H1 (cell line): Measurements from ENCODE around the gene UPF3A. TPM values are rescaled to one million over a fixed set of nuclear protein-coding genes. Genes with fewer than 3 reads are reported as not detected.
A peak's percentile ranks its signal among the peaks of the same experiment; 100 is the strongest.

Experiments
- CTCF ChIA-PET: fragments of 300-600 bp; sonication (Branson Sonifier 250); formaldehyde crosslinking; loops from one replicate; lab custom pipeline; 2021; ENCODE audit not compliant: partially characterized antibody; lab: Charles Lee
- POLR2A ChIA-PET: fragments of 300-600 bp; sonication (Branson Sonifier 250); formaldehyde crosslinking; loops from one replicate; lab custom pipeline; 2021; ENCODE audit warnings: inconsistent platforms; ENCODE audit not compliant: partially characterized antibody; lab: Charles Lee
- DNase-seq, 2 experiments: peaks; one replicate each; pipeline versions ENCODE4 v3.0.0 to v3.0.0-alpha.2; 2010 to 2022; ENCODE audit warnings: low spot score in 2 of 2, low read depth in 1 of 2, mixed read lengths in 1 of 2
- FAIRE-seq: peaks from 2 replicates; lab custom pipeline; 2011; peaks lifted over from hg19 to GRCh38; lab: Jason Lieb, UNC
- H2AFZ ChIP-seq: 2 replicates; pipeline ENCODE4 v1.8.1; 2012; ENCODE audit warnings: low read length, inconsistent platforms
- H2AK5ac ChIP-seq: 2 replicates; pipeline ENCODE4 v1.6.1; 2013; ENCODE audit warnings: low read depth, low read length
- H2BK120ac ChIP-seq: replicated peaks from 2 replicates; pipeline ENCODE3; 2013; ENCODE audit warnings: low read depth, low read length, inconsistent platforms
- H2BK12ac ChIP-seq: 2 replicates; pipeline ENCODE4 v1.6.1; 2013; ENCODE audit warnings: low read depth, low read length
- H2BK15ac ChIP-seq: 2 replicates; pipeline ENCODE4 v1.6.1; 2013; ENCODE audit warnings: low read length
- H2BK20ac ChIP-seq: 2 replicates; pipeline ENCODE4 v1.6.1; 2013; ENCODE audit warnings: low read length
- H2BK5ac ChIP-seq: 2 replicates; pipeline ENCODE4 v1.6.1; 2013; ENCODE audit warnings: low read depth, low read length
- H3K14ac ChIP-seq: 2 replicates; pipeline ENCODE4 v1.6.1; 2013; ENCODE audit warnings: inconsistent platforms; ENCODE audit not compliant: insufficient read length
- H3K18ac ChIP-seq: 2 replicates; pipeline ENCODE4 v1.6.1; 2013; ENCODE audit warnings: low read length; ENCODE audit errors: extremely low read depth
- H3K23ac ChIP-seq: 2 replicates; pipeline ENCODE4 v1.6.1; 2013; ENCODE audit warnings: inconsistent platforms; ENCODE audit not compliant: insufficient read length
- H3K23me2 ChIP-seq: 2 replicates; pipeline ENCODE4 v1.6.1; 2013; ENCODE audit warnings: low read depth, low read length
- H3K27ac ChIP-seq: 2 replicates; pipeline ENCODE4 v1.6.1; 2011; ENCODE audit warnings: low read depth, low read length, inconsistent platforms
- H3K27me3 ChIP-seq, 4 experiments: replicated peaks in 1 of 4; 1 replicate in 1 of 4; 2 replicates in 3 of 4; pipeline versions ENCODE4 v1.6.1 to v1.8.1; 2011 to 2013; ENCODE audit warnings: low read length in 3 of 4, mild to moderate bottlenecking in 3 of 4, inconsistent platforms in 2 of 4, mixed read lengths in 2 of 4, moderate library complexity in 1 of 4; ENCODE audit not compliant: control insufficient read depth in 3 of 4, insufficient read depth in 3 of 4; ENCODE audit errors: extremely low read depth in 1 of 4
- H3K36me3 ChIP-seq, 4 experiments: 2 replicates each; pipeline versions ENCODE4 v1.6.1 to v1.8.1; 2011 to 2013; ENCODE audit warnings: mild to moderate bottlenecking in 4 of 4, low read length in 3 of 4, moderate library complexity in 2 of 4, control low read depth in 1 of 4, inconsistent platforms in 1 of 4; ENCODE audit not compliant: insufficient read depth in 4 of 4, control insufficient read depth in 2 of 4
- H3K4ac ChIP-seq: replicated peaks from 2 replicates; pipeline ENCODE3; 2013; ENCODE audit warnings: low read length, low read depth, mixed read lengths, inconsistent platforms; ENCODE audit not compliant: insufficient read length
- H3K4me1 ChIP-seq, 4 experiments: replicated peaks in 1 of 4; 1 replicate in 1 of 4; 2 replicates in 3 of 4; pipeline versions ENCODE4 v1.6.1 to v1.8.1; 2011 to 2013; ENCODE audit warnings: low read length in 3 of 4, inconsistent platforms in 2 of 4, mixed read lengths in 1 of 4; ENCODE audit not compliant: insufficient read depth in 4 of 4, control insufficient read depth in 3 of 4
- H3K4me2 ChIP-seq, 2 experiments: 2 replicates each; pipeline versions ENCODE4 v1.6.1 to v1.8.1; 2011 to 2013; ENCODE audit warnings: low read depth in 2 of 2, low read length in 2 of 2, control low read depth in 1 of 2, inconsistent platforms in 1 of 2, mild to moderate bottlenecking in 1 of 2; ENCODE audit not compliant: insufficient read depth in 1 of 2
- H3K4me3 ChIP-seq, 4 experiments: fragments of 200-600, 300-600 bp in 1 of 4; sonication (generic), shearing (Covaris generic), sonication (Bioruptor Twin) in 1 of 4; 2 replicates each; pipeline versions ENCODE4 v1.5.1 to v1.8.1; 2011 to 2016; ENCODE audit warnings: low read length in 4 of 4, low read depth in 3 of 4, control low read depth in 2 of 4, inconsistent platforms in 2 of 4, mild to moderate bottlenecking in 2 of 4, mixed read lengths in 1 of 4, moderate library complexity in 1 of 4; ENCODE audit not compliant: insufficient read depth in 2 of 4; ENCODE audit errors: extremely low read depth in 1 of 4
- H3K56ac ChIP-seq: replicated peaks from 2 replicates; pipeline ENCODE3; 2013; ENCODE audit warnings: low read depth, mild to moderate bottlenecking, mixed read lengths, low read length, inconsistent platforms; ENCODE audit not compliant: insufficient read length
- H3K79me1 ChIP-seq: 2 replicates; pipeline ENCODE4 v1.6.1; 2013; ENCODE audit warnings: low read depth, low read length, control low read depth
- H3K79me2 ChIP-seq, 2 experiments: 2 replicates each; pipeline versions ENCODE4 v1.6.1 to v1.8.1; 2012 to 2013; ENCODE audit warnings: low read length in 2 of 2, mild to moderate bottlenecking in 2 of 2, inconsistent platforms in 1 of 2; ENCODE audit not compliant: insufficient read depth in 2 of 2, control insufficient read depth in 1 of 2
- H3K9ac ChIP-seq, 4 experiments: replicated peaks in 1 of 4; 1 replicate in 1 of 4; 2 replicates in 3 of 4; pipeline versions ENCODE4 v1.6.1 to v1.8.1; 2011 to 2013; ENCODE audit warnings: low read depth in 3 of 4, low read length in 3 of 4, control low read depth in 2 of 4, mild to moderate bottlenecking in 2 of 4, moderate library complexity in 2 of 4, inconsistent platforms in 1 of 4; ENCODE audit errors: extremely low read depth in 1 of 4
- H3K9me3 ChIP-seq, 2 experiments: 2 replicates each; pipeline versions ENCODE4 v1.6.1 to v1.8.1; 2012 to 2013; ENCODE audit warnings: mild to moderate bottlenecking in 2 of 2, moderate library complexity in 2 of 2, control low read depth in 1 of 2, inconsistent platforms in 1 of 2, low read depth in 1 of 2, low read length in 1 of 2, mixed read lengths in 1 of 2; ENCODE audit not compliant: insufficient read depth in 2 of 2
- H4K20me1 ChIP-seq, 2 experiments: replicated peaks in 1 of 2; 2 replicates each; pipeline versions ENCODE3 to v1.8.1; 2011 to 2013; ENCODE audit warnings: inconsistent platforms in 2 of 2, low read length in 2 of 2, mild to moderate bottlenecking in 1 of 2; ENCODE audit not compliant: insufficient read depth in 2 of 2, control insufficient read depth in 1 of 2
- H4K5ac ChIP-seq: 2 replicates; pipeline ENCODE4 v1.6.1; 2013; ENCODE audit warnings: low read length, low read depth, mixed read lengths, inconsistent platforms; ENCODE audit not compliant: insufficient read length
- H4K8ac ChIP-seq: 2 replicates; pipeline ENCODE4 v1.8.0; 2013; ENCODE audit warnings: mild to moderate bottlenecking, moderate library complexity, low read length, inconsistent platforms; ENCODE audit not compliant: insufficient read depth; ENCODE audit errors: extremely low read depth
- H4K91ac ChIP-seq: replicated peaks from 2 replicates; pipeline ENCODE3; 2013; ENCODE audit warnings: low read length, mixed read lengths, inconsistent platforms; ENCODE audit not compliant: insufficient read length
- BCL11A ChIP-seq, 2 experiments: IDR thresholded peaks; one replicate each; pipeline ENCODE4 v1.6.1; 2011; ENCODE audit warnings: low read depth in 2 of 2, low read length in 2 of 2, mild to moderate bottlenecking in 2 of 2
- BRCA1 ChIP-seq: IDR thresholded peaks from 2 replicates; pipeline ENCODE4 v1.6.1; 2012; ENCODE audit warnings: low read depth, low read length, improper control_type of control experiment
- CBX8 ChIP-seq: fragments of 300-800, 300-1000 bp; sonication (generic); IDR thresholded peaks from 2 replicates; pipeline ENCODE4 v1.7.1; 2016; ENCODE audit warnings: low read depth, low read length, borderline replicate concordance
- CHD1 ChIP-seq: IDR thresholded peaks from 2 replicates; pipeline ENCODE4 v1.6.1; 2012; ENCODE audit warnings: low read depth, low read length, improper control_type of control experiment
- EZH2 ChIP-seq: fragments of 200-600 bp; sonication (generic); IDR thresholded peaks from 2 replicates; pipeline ENCODE4 v1.7.1; 2012; ENCODE audit warnings: low read depth, mild to moderate bottlenecking, moderate library complexity, low read length, inconsistent platforms; ENCODE audit not compliant: severe bottlenecking
- MAX ChIP-seq: IDR thresholded peaks from 2 replicates; pipeline ENCODE4 v1.6.1; 2012; ENCODE audit warnings: inconsistent platforms
- PHF8 ChIP-seq: fragments of 200-600 bp; sonication (generic); conservative IDR thresholded peaks from 2 replicates; pipeline ENCODE4 v1.7.1; 2012; ENCODE audit warnings: low read depth, mild to moderate bottlenecking, inconsistent platforms, low read length, moderate library complexity
- POU5F1 ChIP-seq: IDR thresholded peaks from 2 replicates; pipeline ENCODE4 v1.6.1; 2011; ENCODE audit warnings: low read depth, mild to moderate bottlenecking, low read length, moderate library complexity
- RBBP5 ChIP-seq: IDR thresholded peaks from 2 replicates; pipeline ENCODE4 v1.7.1; 2012; ENCODE audit warnings: low read depth, mild to moderate bottlenecking, inconsistent platforms, low read length, moderate library complexity, borderline replicate concordance
- SAP30 ChIP-seq: fragments of 300-600 bp; sonication (generic); IDR thresholded peaks from 2 replicates; pipeline ENCODE4 v1.7.1; 2012; ENCODE audit warnings: low read length, moderate library complexity, mild to moderate bottlenecking, inconsistent platforms; ENCODE audit not compliant: insufficient read depth, insufficient replicate concordance
- WGBS, 2 experiments: shearing (Covaris generic) in 1 of 2; methylation state at CpG; one replicate each; pipeline versions ENCODE4 v1.1.6 to v1.1.7; 2013 to 2015; ENCODE audit warnings: low lambda C conversion rate in 2 of 2, mixed read lengths in 2 of 2, inconsistent platforms in 1 of 2, low coverage in 1 of 2, missing lambda C conversion rate in 1 of 2; ENCODE audit not compliant: insufficient replicate concordance in 2 of 2, insufficient coverage in 1 of 2, insufficient read length in 1 of 2; ENCODE audit errors: extremely low coverage in 1 of 2, missing lambda C conversion rate in 1 of 2; 5-methylcytosine and 5-hydroxymethylcytosine counted together
- polyA plus RNA-seq, 7 experiments: library from polyadenylated mRNA; depleted of rRNA in 3 of 7; stranded (reverse) in 5 of 7; unstranded in 2 of 7; fragments of >200 nt in 5 of 7; fragments of 200-250 nt in 2 of 7; gene quantifications; 1 replicate in 5 of 7; 2 replicates in 1 of 7; 4 replicates in 1 of 7; pipeline versions ENCODE4 v1.2.1 to v1.2.3, GENCODE V29; 2011 to 2013; ENCODE audit warnings: missing spikeins in 2 of 7, mixed read lengths in 2 of 7
- total RNA-seq: library from RNA; stranded (reverse); fragmentation: NEBNext Ultra II Directional; extraction: Animal tissue kit (Norgen Biotek cat#: 25700); gene quantifications from 2 replicates; pipeline ENCODE4 v1.2.1, GENCODE V29; 2021

The UPF3A gene
- total and polyA plus RNA-seq, 2 of the 8 experiments (the other 6 are each of a cell fraction or from before 2014, with no cell fraction given): 47.1 to 58.2 TPM

GRCh38 chr13:114234645-114235421, 46.6 kb upstream of the UPF3A start, which contains the start of gene CDC16:
Gene CDC16, plus strand, starts transcription at chr13:114234897. Its CDS starts 188 bp downstream, at chr13:114235085.
- peaks cover 8 to 14% (median 9%) of the 10 kb centered on the region in 4 experiments; a peak in 5 of 7 replicates for H3K4me1 ChIP-seq
- 7% methylated on average over 38 of the region's 76 CpGs; no CpG with 5 or more reads in 1 of the 2 experiments for WGBS, 2 experiments
- TF ChIP-seq EZH2 (no peak), SAP30 (no peak), RBBP5 (peak; percentile 69; the same call in 1 of the 2 replicates), CHD1 (0 out of 2 replicates have a peak, but pooled peaks have one; percentile 46), MAX (peak; percentile 100), PHF8 (peak; percentile 83), BRCA1 (no peak), BCL11A (IDR thresholded peaks at IDR 0.05; ENCODE audit: low read depth in 2 of 2, low read length in 2 of 2) (no peak), CBX8 (no peak), POU5F1 (0 out of 2 replicates have a peak, but pooled peaks have one; percentile 9)

More at GRCh38 chr13:114234645-114235421, 46.6 kb upstream of the UPF3A start, which contains the start of gene CDC16:
- Histone ChIP-seq H2BK15ac (no peak within 1 kb of the TSS), H3K27me3 (no peaks in the 10 kb centered on the region), H2AFZ (no peak within 1 kb of the TSS), H3K9me3 (no peaks in the 10 kb centered on the region), H3K79me2 (peaks cover 6 to 21% of the 10 kb centered on the region in 2 experiments; a peak in 3 of 4 replicates), H3K4me3 (peak within 1 kb of the TSS; percentile 76 to 88 (median 80)), H3K4me2 (peak within 1 kb of the TSS; percentile 66 to 67), H4K20me1 (peaks cover 5 to 8% of the 10 kb centered on the region in 2 experiments), H4K5ac (peak within 1 kb of the TSS; percentile 52), H2BK120ac (no peak within 1 kb of the TSS), H3K79me1 (peaks cover 2% of the 10 kb centered on the region; the same call in 1 of the 2 replicates), H2AK5ac (no peak within 1 kb of the TSS; the same call in 1 of the 2 replicates), H3K4ac (no peak within 1 kb of the TSS), H3K27ac (0 out of 2 replicates have a peak within 1 kb of the TSS, but pooled peaks have one; percentile 11), H3K23me2 (peaks cover 4% of the 10 kb centered on the region), H3K36me3 (peaks cover 14 to 33% (median 24%) of the 10 kb centered on the region in 4 experiments), H3K56ac (peak within 1 kb of the TSS; percentile 30), H2BK12ac (no peak within 1 kb of the TSS), H3K18ac (peak within 1 kb of the TSS; percentile 48), H4K91ac (peak within 1 kb of the TSS; percentile 89), H3K14ac (no peak within 1 kb of the TSS), H4K8ac (peak within 1 kb of the TSS; percentile 91; the same call in 1 of the 2 replicates), H2BK5ac (no peak within 1 kb of the TSS), H2BK20ac (peak within 1 kb of the TSS; percentile 8; the same call in 1 of the 2 replicates), H3K23ac (no peak within 1 kb of the TSS), H3K9ac (peak within 1 kb of the TSS; percentile 23 to 68 (median 62); a peak in 6 of 7 replicates)
- DNase-seq: peak; percentile 80 to 89
- FAIRE-seq: no peak
- ChIA-PET POLR2A (interaction anchor here (0.9 to 5.3 kb wide), 4 partner anchors 16 to 59 kb away, joined by 4 to 33 read pairs (median 8); no protein-coding TSS in a partner anchor), CTCF (interaction anchor here (1.4 to 1.9 kb wide), 2 partner anchors 9 to 432 kb away, joined by 3 to 5 read pairs; no protein-coding TSS in a partner anchor)
